Inferior parietal cortex (tissue), 1 donor: ENCODE data around the gene EHMT2.
"Not testable (repeated sequence)": the region's sequence is repeated elsewhere in the genome, so short reads cannot be mapped to it uniquely, and the experiment has no call there.

Experiments
- DNase-seq: peaks from one replicate; pipeline ENCODE4 v3.0.0-alpha.2; 2016; ENCODE audit errors: extremely low spot score

Gene EHMT2

DNA sequence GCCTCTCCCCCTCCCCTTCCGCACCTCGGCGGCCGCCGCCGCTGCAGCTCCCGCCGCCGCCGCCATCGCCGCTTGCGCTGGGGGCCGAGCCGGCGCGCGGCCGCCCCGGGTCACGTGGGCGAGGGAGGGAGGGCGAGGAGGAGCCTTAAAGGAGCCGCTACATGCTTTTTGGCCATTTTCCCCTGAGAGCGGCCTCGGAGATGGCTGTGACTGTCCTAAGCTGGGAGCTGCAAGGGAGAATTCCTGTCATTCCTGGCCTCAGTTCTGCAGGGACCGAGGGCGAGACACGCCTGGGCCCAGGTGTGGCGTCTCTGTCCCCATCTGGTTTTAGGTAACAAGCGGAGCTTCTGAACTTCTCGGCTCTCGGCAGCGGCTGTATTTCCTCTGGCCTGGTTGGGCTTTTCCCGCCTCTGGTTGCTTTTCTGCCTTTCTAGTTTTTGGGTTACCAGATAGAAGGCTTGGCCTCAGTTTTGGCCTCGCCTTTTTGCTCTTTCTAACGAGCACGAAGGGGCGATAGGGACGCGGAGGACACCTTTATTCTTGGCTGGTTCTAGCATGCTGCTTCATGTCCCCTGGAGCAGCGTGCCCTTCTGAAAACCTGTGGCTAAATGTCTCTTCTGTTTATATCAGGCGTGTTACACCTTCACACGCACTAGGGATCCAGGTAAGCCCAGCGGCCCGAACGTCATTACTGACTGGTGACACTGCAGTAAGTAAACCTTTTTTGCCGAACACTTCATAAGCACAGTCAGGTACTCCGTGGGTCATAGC lies at the start of gene EHMT2:
Gene EHMT2, minus strand, starts transcription at position 87 of the 771 bp plus-strand sequence. Its CDS starts 21 bp downstream, at position 66.
- peak; percentile 92 for DNase-seq

- DNase-seq, result no peak
Measured at GRCh38 chr6:31947070-31947675, 49.7 kb upstream of the EHMT2 start.

- DNase-seq, result no peak
Measured at GRCh38 chr6:31946370-31946885, 48.9 kb upstream of the EHMT2 start.

DNA sequence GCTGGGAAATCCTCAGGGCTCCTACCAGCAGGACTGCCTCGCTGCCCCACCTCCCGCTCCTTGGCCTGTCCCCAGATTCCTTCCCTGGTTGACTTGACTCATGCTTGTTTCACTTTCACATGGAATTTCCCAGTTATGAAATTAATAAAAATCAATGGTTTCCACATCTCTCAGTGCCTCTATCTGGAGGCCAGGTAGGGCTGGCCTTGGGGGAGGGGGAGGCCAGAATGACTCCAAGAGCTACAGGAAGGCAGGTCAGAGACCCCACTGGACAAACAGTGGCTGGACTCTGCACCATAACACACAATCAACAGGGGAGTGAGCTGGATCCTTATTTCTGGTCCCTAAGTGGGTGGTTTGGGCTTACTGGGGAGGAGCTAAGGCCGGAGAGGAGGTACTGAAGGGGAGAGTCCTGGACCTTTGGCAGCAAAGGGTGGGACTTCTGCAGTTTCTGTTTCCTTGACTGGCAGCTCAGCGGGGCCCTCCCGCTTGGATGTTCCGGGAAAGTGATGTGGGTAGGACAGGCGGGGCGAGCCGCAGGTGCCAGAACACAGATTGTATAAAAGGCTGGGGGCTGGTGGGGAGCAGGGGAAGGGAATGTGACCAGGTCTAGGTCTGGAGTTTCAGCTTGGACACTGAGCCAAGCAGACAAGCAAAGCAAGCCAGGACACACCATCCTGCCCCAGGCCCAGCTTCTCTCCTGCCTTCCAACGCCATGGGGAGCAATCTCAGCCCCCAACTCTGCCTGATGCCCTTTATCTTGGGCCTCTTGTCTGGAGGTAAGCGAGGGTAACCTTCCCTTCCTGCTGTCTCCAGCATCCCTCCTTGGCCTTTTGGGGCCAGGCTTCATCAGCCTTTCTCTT lies 48.2 kb upstream of the EHMT2 start, which contains the start of gene CFB:
Gene CFB, plus strand, starts transcription at position 589 of the 863 bp plus-strand sequence. Its CDS starts 127 bp downstream, at position 716.
- no peak for DNase-seq

DNA sequence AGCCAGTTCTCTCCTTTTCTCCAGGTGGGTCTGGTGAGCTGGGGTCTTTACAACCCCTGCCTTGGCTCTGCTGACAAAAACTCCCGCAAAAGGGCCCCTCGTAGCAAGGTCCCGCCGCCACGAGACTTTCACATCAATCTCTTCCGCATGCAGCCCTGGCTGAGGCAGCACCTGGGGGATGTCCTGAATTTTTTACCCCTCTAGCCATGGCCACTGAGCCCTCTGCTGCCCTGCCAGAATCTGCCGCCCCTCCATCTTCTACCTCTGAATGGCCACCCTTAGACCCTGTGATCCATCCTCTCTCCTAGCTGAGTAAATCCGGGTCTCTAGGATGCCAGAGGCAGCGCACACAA lies 47.6 kb upstream of the EHMT2 start:
- DNase-seq, result no peak

DNA sequence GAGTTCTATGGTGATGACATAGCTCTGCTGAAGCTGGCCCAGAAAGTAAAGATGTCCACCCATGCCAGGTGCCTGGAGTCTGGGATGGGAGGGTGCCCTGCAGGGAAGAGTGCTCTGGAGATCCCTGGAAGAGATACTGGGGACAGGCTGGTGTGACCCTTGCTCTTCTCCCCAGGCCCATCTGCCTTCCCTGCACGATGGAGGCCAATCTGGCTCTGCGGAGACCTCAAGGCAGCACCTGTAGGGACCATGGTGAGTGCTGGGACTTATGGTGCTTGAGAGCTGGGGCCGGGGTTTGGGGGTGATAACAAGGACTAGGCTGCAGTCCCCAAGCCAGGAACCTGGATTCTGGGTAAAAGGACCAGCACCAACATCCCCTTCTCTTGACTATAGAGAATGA lies 46.2 kb upstream of the EHMT2 start:
- no peak for DNase-seq

- no peak for DNase-seq
Measured at GRCh38 chr6:31940256-31940664, 42.8 kb upstream of the EHMT2 start.

DNA sequence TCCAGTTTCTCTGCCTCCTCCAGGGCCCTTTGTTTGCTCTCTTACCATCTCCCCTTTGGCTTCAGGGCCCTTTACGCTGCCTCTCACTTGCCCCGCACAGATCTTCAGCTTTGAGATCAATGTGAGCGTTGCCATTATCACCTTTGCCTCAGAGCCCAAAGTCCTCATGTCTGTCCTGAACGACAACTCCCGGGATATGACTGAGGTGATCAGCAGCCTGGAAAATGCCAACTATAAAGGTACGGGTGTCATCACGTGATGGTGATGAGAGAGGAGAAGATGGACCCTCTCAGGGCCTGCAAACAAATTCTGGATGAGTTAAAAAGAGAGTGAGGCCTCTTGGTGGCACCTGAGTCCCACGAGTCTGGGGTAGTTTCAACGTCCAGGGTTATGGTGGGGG lies 38.3 kb upstream of the EHMT2 start:
- no peak for DNase-seq

DNA sequence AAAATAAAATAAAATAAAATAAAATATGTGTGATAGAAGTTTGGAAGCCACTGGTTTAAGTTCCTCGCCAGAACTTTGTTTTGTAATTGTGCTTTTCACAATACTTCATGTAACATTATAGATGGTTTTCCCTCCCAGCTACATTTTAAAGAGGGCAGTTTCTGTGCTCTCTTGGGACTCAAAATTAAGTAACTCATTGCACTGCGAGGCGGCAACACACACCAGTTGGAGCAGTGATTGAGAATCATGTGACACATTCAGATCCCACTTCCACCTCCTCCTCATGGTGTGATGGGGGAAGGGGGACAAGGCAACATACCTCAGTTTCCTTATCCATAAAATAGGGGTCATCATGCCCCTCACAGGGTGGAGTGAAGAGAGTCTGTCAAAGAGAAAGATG lies 37.5 kb upstream of the EHMT2 start:
- no peak for DNase-seq

GRCh38 chr6:31933537-31933936 lies 36.0 kb upstream of the EHMT2 start:
- no peak for DNase-seq

DNA sequence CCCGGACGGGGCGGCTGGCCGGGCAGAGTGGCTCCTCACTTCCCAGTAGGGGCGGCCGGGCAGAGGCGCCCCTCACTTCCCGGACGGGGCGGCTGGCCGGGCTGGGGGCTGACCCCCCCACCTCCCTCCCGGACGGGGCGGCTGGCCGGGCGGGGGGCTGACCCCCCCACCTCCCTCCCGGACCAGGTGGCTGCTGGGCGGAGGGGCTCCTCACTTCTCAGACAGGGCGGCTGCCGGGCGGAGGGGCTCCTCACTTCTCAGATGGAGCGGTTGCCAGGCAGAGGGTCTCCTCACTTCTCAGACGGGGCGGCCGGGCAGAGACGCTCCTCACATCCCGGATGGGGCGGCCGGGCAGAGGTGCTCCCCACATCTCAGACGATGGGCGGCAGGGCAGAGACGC lies 34.6 kb upstream of the EHMT2 start:
- DNase-seq, result not testable (repeated sequence)

DNA sequence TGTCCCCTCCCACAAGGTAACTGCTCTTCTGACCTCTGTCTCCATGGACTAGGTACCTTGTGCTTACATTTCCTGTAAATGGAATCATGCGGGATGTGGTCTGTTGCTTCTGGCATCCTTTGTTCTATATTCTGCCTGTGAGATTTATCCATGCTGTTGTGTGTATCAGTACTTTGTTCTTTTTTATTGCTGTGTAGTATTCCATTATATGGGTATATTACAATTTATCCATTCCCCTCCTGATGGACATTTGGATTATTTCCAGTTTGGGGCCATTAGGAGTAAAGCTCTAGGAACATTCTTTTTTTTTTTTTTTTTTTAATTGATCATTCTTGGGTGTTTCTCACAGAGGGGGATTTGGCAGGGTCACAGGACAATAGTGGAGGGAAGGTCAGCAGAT lies 33.5 kb upstream of the EHMT2 start:
- no peak for DNase-seq

- DNase-seq, result no peak
Measured at GRCh38 chr6:31928672-31928939, 31.1 kb upstream of the EHMT2 start.

- no peak for DNase-seq
Measured at GRCh38 chr6:31927863-31928671, 30.6 kb upstream of the EHMT2 start.

DNA sequence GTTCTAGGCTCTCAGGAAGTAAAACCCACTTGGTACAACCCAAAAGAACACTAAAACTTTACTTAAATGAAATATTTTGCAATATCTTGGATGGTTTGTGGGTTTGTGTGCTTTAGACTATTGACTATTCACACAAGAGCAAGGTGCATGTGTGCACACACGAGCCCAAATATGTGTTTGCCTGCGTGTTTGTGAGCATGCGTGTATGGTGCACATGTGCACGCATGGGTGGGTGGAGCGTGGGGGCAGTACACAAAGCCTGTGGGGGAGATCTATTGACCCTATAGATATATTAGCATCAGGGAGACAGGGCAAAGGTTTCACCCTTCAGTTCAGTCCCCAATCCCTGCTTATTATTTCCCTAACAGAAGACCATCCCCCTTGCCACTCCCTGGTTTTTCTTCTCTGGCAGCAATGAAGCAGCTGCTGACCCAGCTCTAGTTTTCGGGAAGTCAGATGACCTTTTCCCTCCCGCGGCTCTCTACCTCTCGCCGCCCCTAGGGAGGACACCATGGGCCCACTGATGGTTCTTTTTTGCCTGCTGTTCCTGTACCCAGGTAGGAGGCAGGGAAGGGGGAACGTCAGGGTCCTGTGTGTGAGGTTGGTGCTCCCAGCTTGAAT lies 29.9 kb upstream of the EHMT2 start, which contains the start of gene C2:
Gene C2, plus strand, starts transcription at position 476 of the 621 bp plus-strand sequence. Its CDS starts 36 bp downstream, at position 512.
- no peak for DNase-seq

DNA sequence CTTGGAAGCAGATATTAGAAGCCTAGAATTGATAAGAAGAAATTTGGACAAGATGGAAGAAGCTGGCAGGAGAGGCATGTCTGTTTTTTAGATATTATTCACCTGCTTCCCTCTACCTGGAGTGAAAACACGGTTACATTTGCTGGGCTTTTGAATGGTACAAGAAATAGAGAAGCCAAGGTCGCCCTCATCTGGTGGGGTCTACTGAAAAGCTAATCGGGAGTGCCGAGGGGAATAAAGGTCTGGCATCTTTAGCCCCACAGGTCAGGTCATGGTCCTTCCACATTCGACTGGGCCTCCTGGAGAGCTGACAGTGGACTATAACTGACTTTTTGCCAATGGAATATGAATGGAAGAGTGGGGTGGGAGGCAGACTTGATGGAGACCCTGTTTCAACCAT lies 25.4 kb upstream of the EHMT2 start:
- DNase-seq, result no peak

DNA sequence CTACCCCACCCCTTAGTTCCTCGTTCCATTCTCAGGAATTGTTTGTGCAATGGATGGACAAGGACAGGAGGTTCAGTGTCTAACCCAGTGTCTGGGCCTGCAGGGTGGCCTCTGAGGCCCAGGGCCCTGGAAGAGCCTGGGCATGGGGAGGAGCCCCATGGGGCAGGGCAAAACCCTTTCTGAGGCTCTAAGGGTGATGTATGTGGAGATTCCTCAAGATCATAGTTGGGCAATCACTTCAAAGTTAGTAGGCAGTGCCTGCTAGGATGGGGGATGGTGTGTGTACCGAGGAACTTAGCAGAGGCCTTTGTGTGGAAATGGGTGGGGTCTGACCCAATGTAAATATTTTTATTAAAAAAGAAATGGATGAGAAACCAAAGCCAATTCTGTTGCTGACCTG lies 23.3 kb upstream of the EHMT2 start:
- no peak for DNase-seq

GRCh38 chr6:31919624-31920303 lies 22.3 kb upstream of the EHMT2 start:
- no peak for DNase-seq

DNA sequence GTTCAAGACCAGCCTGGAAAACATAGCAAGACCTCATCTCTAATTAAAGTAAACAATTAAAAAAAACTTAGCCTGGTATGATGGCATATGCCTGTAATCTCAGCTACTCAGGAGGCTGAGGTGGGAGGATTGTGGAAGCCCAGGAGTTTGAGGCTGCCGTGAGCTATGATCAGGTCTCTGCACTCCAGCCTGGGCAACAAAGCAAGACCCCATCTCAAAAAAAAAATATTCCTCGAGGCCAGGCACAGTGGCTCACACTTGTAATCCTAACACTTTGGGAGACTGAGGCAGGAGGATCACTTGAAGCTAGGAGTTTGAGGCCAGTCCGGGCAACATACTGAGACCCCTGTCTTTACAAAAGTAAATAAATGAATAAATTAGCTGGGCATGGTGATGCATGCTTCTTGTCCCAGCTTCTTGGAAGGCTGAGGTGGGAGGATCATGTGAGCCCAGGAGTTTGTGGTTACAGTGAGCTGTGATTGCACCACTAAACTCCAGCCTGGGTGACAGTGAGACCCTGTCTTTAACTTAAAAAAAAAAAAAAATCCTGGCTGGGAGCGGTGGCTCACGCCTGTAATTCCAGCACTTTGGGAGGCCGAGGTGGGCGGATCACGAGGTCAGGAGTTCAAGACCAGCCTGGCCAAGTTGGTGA lies 20.7 kb upstream of the EHMT2 start:
- DNase-seq, result no peak

DNA sequence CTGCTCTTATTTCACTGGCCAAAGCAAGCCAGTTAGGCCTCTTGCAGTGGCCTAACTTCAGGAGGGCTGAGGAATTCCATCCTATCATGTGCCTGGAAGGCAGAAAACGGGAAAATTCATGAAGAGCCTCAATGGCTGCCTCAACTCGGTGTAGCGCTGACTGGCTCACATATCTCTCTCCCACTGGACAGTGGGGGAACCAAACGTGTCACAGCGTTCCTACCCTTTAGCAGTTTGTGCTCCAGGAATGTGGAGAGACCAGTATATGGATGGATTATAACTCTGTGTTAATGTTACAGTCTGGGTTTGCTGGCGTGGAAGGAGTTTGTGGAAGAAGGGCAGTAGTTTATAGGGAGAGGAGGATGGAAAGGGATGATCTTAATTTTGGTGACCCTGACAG lies 18.3 kb upstream of the EHMT2 start:
- no peak for DNase-seq
